ENCODE data around the gene ARHGAP21.
"Not testable (repeated sequence)": the region's sequence is repeated elsewhere in the genome, so short reads cannot be mapped to it uniquely, and the experiment has no call there.

The ARHGAP21 gene
- total RNA-seq, result 21.9 to 38.8 reads per million in 2 experiments

DNA sequence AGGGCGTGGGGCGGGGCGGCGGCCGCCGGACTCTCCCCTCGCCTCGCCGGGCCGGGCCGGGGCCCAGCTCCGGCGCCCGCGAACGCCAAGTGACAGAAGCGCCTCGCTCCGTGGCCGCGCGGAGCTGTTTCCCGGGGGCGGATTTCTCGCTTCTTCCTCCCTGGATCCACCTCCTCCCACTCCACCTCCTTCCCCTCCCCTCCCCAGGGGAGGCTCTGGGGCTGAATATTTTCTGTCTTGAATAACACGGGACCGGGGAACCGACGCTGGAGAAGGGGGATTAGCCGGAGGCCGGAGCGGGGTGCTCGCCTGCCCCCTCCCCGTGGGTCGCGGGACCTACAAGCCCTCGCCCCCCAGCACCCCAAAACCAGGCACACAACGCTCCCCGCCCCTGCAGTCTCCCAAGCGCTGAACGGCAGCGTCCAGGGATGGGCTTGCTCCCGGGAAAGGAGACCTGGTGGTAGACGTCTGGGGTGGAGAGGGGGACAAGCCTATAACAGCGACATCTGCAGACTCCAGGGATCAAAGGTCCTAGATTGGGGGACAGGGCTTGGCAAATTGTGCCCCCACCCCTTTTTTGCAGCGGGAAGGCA, at the start of gene ARHGAP21:
TSS of gene ARHGAP21 (minus strand) at position 100 of the 593 bp plus-strand sequence. CDS start 1,988 bp downstream, outside the sequence.
- peak; percentile 20 for DNase-seq (ENCODE audit: low read depth)

GRCh38 chr10:24771943-24772694, 48.4 kb upstream of the ARHGAP21 start:
- DNase-seq (ENCODE audit: low read depth), result no peak

- not testable (repeated sequence) for DNase-seq (ENCODE audit: low read depth)
Measured at GRCh38 chr10:24764991-24765390, 41.3 kb upstream of the ARHGAP21 start.

DNA sequence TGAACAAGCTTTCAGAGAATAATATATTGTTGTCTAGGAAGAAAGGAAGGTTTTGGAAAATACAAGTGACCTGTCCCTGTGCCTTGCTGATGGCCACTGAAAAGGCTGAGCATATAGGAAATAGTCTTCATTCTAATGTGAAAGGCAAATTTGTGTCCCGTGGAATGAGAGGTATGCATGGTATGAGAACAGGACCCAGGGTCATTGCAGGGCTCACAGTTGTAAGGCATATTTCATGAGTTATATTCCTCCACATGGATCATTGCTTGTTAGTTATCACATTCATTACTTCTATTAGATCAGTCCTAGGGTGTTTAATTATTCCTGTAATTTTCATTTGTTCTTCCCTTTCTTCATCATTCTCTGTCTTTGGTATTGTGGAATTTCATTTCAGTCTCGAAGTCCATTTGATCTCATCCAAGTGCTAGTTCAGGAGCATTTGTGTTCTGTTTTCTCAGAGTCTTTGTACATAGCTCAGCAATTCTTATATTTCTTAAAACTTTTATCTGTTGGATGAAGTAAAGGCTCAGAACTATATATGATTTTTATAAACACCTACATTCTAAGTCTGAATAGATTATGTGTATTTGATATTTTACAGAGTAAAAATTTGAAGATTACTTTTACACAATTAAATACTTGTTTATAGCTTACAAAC, 39.4 kb upstream of the ARHGAP21 start:
- no peak for DNase-seq (ENCODE audit: low read depth)

- no peak for DNase-seq (ENCODE audit: low read depth)
Measured at GRCh38 chr10:24762161-24762924, 38.7 kb upstream of the ARHGAP21 start.

- DNase-seq (ENCODE audit: low read depth), result no peak
Measured at GRCh38 chr10:24759672-24760071, 36.0 kb upstream of the ARHGAP21 start.

DNA sequence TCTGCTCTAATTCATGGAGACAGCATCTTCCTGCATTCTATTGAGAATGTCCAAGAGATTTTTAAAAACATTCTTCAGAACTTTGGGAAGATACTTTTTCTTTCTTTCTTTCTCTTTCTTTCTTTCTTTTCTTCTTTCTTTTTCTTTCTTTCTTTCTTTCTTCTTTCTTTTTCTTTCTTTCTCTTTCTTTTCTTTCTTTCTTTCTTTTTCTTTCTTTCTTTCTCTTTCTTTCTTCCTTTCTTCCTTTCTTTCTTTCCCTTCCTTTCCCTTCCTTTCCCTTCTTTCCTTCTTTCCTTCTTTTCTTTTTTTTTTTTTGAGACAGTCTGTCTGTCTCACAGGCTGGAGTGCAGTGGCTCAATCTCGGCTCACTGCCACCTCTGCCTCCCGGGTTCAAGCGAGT, 34.6 kb upstream of the ARHGAP21 start:
- not testable (repeated sequence) for DNase-seq (ENCODE audit: low read depth)

DNA sequence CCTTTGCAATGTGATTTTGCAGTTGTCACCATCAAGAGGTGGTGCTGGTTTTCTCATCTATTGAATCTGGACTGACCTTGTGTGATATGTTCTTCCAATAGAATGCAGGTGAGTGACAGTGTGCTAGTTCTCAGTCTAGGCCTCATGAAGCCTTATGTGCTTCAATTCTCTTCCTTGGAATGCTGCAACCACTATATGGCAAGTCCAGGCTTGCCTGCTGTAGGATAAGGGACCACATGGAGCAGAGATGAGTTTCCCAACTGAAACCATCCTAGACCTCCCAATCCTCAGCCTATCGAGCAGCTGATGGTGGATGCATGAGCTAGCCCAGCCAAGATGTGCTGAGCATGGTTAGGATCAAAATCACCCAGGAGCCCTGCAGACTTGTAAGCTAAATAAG, 32.6 kb upstream of the ARHGAP21 start:
- DNase-seq (ENCODE audit: low read depth), result no peak

DNA sequence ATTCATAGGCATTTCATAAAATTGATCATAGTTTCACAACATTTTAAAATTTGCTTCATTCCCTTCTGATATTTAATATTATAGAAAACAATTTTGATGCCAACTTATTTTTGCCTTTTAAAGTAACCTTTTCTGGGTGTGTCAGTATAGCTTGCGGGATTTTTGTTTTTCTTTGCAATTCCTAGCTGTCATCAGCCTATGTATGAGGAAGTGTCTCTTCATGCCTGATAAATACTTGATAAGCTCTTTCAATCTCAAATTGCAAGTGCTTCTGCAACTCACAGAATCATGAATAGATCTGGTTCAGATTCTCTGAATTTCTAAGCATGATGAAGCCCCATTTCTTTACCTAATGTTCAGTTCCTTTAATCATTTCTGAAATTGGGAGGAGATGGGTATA, 28.0 kb upstream of the ARHGAP21 start:
- DNase-seq (ENCODE audit: low read depth), result no peak

- no peak for DNase-seq (ENCODE audit: low read depth)
Measured at GRCh38 chr10:24750695-24751094, 27.0 kb upstream of the ARHGAP21 start.

DNA sequence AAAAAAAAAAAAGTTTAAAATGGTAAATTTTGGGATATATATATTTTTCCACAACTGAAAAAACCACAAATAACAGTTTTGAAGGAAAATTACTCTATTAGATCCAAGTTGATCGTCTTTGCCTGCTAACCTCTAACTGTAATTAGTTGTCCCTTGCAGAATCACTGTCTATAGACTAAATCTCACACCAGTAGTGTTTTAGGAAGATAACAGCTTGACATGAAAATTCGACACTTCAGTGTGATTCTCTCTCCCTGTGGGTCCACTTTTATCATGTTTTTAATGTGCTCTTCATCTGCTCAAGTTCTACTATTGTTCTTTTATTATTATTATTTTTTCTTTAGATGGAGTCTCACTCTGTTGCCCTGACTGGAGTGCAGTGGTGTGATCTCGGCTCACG, 24.5 kb upstream of the ARHGAP21 start:
- DNase-seq (ENCODE audit: low read depth), result no peak

GRCh38 chr10:24744946-24745345, 21.3 kb upstream of the ARHGAP21 start:
- no peak for DNase-seq (ENCODE audit: low read depth)

GRCh38 chr10:24740714-24741113, 17.0 kb upstream of the ARHGAP21 start:
- DNase-seq (ENCODE audit: low read depth), result no peak

GRCh38 chr10:24737001-24737400, 13.3 kb upstream of the ARHGAP21 start:
- DNase-seq (ENCODE audit: low read depth), result no peak

GRCh38 chr10:24731942-24732341, 8.3 kb upstream of the ARHGAP21 start:
- DNase-seq (ENCODE audit: low read depth), result no peak

GRCh38 chr10:24730811-24731210, 7.1 kb upstream of the ARHGAP21 start:
- DNase-seq (ENCODE audit: low read depth), result no peak

DNA sequence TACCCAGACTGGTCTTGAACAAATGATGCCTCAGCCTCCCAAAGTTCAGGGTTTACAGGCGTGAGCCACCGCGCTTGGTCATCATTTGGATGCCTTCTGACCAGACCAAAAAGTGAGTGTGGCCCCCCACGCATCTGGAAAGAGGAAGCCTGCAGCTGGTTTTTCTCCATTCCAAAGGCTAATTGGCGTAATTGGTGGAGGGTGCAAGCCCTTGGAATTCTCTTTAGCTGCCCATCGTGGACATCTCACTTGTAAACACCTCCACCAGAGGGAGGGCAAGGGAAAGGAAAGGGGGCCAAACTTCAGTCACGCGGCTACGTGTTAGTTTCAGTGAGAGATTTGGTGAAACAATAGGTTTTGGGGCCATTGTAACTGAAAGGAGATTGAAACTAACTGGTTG, 4.1 kb upstream of the ARHGAP21 start:
- no peak for DNase-seq (ENCODE audit: low read depth)

DNA sequence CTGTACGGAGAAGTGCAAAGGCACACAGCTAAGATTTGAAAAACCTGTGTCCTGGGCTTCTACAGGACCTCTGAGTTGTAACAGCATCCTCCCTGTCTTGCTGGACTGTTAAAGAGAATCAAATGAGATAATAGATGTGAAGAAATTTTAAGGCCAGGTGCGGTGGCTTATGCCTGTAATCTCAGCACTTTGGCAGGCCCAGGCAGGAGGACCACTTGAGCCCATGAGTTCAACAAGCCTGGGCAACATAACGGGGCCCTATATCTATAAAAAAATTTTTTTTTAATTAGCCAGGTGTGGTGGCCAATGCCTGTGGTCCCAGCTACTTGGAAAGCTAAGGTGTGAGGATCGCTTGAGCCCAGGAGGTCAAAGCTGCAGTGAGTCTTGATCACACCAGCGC, 2.9 kb upstream of the ARHGAP21 start:
- DNase-seq (ENCODE audit: low read depth), result no peak

GRCh38 chr10:24726029-24726428, 2.3 kb upstream of the ARHGAP21 start:
- not testable (repeated sequence) for DNase-seq (ENCODE audit: low read depth)

- peak; percentile 94 for DNase-seq (ENCODE audit: low read depth)
Measured at GRCh38 chr10:24724381-24725228, 918 bp upstream of the ARHGAP21 start.

DNA sequence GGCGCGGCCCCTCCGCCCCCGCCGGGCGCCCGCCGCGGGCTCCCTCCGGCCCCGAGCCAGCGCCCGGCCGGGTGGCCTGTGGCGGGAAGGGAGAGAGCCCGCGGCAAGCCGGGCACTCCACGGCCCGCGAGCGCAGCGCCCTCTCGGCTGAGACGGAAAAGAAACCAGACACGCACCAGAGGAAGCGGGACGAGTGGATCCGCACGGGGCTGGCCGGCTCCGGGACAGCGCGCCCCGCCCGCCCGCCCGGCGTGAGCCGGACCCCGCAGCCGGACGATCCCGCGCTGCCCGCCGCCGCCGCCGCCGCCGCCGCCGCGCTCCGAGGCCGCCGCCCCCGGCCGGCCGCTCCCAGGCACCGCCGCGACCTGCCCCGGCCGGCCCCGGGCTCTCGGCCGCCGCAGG, 300 bp downstream of the ARHGAP21 start:
- DNase-seq (ENCODE audit: low read depth), result no peak
